GM19043 (cell line): ENCODE results near the gene FLT1.

Source experiments
- ATAC-seq: cut with Tn5 transposase; IDR thresholded peaks from one replicate; pipeline ENCODE4 v1.9.1; 2021; ENCODE audit warnings: low read depth; ENCODE audit not compliant: unreplicated experiment

Gene FLT1

GRCh38 chr13:28435917-28436316 lies 59.0 kb downstream of the FLT1 start:
- no peak for ATAC-seq

GRCh38 chr13:28434926-28435325 lies 60.0 kb downstream of the FLT1 start:
- ATAC-seq: no peak

GRCh38 chr13:28432816-28433560 lies 61.9 kb downstream of the FLT1 start:
- ATAC-seq: no peak

- ATAC-seq: peak; percentile 92
Measured at GRCh38 chr13:28429685-28430290, 65.1 kb downstream of the FLT1 start.

- no peak for ATAC-seq
Measured at GRCh38 chr13:28429096-28429495, 65.8 kb downstream of the FLT1 start.

GRCh38 chr13:28426381-28426780 lies 68.5 kb downstream of the FLT1 start:
- no peak for ATAC-seq

- ATAC-seq: no peak
Measured at GRCh38 chr13:28425793-28426192, 69.1 kb downstream of the FLT1 start.

- ATAC-seq: no peak
Measured at GRCh38 chr13:28424541-28424940, 70.4 kb downstream of the FLT1 start.

- peak; percentile 74 for ATAC-seq
Measured at GRCh38 chr13:28423010-28423409, 71.9 kb downstream of the FLT1 start.

- ATAC-seq: no peak
Measured at GRCh38 chr13:28421676-28422410, 73.1 kb downstream of the FLT1 start.

GRCh38 chr13:28420704-28421103 lies 74.2 kb downstream of the FLT1 start:
- no peak for ATAC-seq

GRCh38 chr13:28415994-28416421 lies 78.9 kb downstream of the FLT1 start:
- no peak for ATAC-seq

GRCh38 chr13:28413999-28414398 lies 80.9 kb downstream of the FLT1 start:
- ATAC-seq: peak; percentile 42

GRCh38 chr13:28412981-28413380 lies 81.9 kb downstream of the FLT1 start:
- ATAC-seq: no peak

- no peak for ATAC-seq
Measured at GRCh38 chr13:28411831-28412353, 83.0 kb downstream of the FLT1 start.

GRCh38 chr13:28410096-28410495 lies 84.8 kb downstream of the FLT1 start:
- ATAC-seq: no peak

GRCh38 chr13:28409648-28410047 lies 85.3 kb downstream of the FLT1 start:
- ATAC-seq: no peak

GRCh38 chr13:28408863-28409262 lies 86.1 kb downstream of the FLT1 start:
- ATAC-seq: no peak

GRCh38 chr13:28408235-28408848 lies 86.6 kb downstream of the FLT1 start:
- ATAC-seq: no peak

GRCh38 chr13:28406733-28407266 lies 88.1 kb downstream of the FLT1 start:
- no peak for ATAC-seq

- ATAC-seq: no peak
Measured at GRCh38 chr13:28402057-28402381, 92.9 kb downstream of the FLT1 start.
